HL-60 (cell line): Measurements from ENCODE around the gene SPAG4.

Experiments
- GABPA ChIP-seq: IDR thresholded peaks from 2 replicates; pipeline ENCODE4 v1.6.1; 2012; ENCODE audit warnings: low read depth
- POLR2AphosphoS5 ChIP-seq: IDR thresholded peaks from 2 replicates; pipeline ENCODE4 v1.6.1; 2012; ENCODE audit warnings: low read depth
- TF ChIP-seq, protein P1 (sequence below): IDR thresholded peaks from one replicate; pipeline ENCODE4 v1.5.1; 2011; ENCODE audit warnings: low read length, control low read depth, inconsistent platforms; ENCODE audit not compliant: insufficient read depth
- TF ChIP-seq, protein P2 (sequence below): IDR thresholded peaks from 2 replicates; pipeline ENCODE4 v1.6.1; 2012; ENCODE audit warnings: low read depth; ENCODE audit not compliant: insufficient replicate concordance

DNA sequence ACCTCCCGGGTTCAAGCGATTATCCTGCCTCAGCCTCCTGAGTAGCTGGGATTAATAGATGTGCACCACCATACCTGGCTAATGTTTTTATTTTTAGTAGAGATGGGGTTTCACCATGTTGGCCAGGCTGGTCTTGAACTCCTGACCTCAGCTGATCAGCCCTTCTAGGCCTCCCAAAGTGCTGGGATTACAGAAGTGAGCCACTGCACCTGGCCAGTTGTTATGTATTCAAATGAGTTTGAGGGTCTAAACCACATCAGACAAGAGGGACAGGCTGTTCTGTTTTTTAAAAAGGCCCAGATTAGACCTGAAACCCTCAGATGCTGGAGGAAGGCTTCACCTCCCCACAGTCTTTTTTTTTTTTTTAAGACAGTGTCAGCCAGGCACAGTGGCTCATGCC is 4.1 kb upstream of the SPAG4 start:
- TF ChIP-seq, protein P1, sequence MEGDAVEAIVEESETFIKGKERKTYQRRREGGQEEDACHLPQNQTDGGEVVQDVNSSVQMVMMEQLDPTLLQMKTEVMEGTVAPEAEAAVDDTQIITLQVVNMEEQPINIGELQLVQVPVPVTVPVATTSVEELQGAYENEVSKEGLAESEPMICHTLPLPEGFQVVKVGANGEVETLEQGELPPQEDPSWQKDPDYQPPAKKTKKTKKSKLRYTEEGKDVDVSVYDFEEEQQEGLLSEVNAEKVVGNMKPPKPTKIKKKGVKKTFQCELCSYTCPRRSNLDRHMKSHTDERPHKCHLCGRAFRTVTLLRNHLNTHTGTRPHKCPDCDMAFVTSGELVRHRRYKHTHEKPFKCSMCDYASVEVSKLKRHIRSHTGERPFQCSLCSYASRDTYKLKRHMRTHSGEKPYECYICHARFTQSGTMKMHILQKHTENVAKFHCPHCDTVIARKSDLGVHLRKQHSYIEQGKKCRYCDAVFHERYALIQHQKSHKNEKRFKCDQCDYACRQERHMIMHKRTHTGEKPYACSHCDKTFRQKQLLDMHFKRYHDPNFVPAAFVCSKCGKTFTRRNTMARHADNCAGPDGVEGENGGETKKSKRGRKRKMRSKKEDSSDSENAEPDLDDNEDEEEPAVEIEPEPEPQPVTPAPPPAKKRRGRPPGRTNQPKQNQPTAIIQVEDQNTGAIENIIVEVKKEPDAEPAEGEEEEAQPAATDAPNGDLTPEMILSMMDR: no peak
- no peak for TF ChIP-seq POLR2AphosphoS5
- TF ChIP-seq, protein P2, sequence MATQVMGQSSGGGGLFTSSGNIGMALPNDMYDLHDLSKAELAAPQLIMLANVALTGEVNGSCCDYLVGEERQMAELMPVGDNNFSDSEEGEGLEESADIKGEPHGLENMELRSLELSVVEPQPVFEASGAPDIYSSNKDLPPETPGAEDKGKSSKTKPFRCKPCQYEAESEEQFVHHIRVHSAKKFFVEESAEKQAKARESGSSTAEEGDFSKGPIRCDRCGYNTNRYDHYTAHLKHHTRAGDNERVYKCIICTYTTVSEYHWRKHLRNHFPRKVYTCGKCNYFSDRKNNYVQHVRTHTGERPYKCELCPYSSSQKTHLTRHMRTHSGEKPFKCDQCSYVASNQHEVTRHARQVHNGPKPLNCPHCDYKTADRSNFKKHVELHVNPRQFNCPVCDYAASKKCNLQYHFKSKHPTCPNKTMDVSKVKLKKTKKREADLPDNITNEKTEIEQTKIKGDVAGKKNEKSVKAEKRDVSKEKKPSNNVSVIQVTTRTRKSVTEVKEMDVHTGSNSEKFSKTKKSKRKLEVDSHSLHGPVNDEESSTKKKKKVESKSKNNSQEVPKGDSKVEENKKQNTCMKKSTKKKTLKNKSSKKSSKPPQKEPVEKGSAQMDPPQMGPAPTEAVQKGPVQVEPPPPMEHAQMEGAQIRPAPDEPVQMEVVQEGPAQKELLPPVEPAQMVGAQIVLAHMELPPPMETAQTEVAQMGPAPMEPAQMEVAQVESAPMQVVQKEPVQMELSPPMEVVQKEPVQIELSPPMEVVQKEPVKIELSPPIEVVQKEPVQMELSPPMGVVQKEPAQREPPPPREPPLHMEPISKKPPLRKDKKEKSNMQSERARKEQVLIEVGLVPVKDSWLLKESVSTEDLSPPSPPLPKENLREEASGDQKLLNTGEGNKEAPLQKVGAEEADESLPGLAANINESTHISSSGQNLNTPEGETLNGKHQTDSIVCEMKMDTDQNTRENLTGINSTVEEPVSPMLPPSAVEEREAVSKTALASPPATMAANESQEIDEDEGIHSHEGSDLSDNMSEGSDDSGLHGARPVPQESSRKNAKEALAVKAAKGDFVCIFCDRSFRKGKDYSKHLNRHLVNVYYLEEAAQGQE: no peak
- TF ChIP-seq GABPA: no peak
